ENCODE results near the gene ACP7.

The ACP7 gene

DNA sequence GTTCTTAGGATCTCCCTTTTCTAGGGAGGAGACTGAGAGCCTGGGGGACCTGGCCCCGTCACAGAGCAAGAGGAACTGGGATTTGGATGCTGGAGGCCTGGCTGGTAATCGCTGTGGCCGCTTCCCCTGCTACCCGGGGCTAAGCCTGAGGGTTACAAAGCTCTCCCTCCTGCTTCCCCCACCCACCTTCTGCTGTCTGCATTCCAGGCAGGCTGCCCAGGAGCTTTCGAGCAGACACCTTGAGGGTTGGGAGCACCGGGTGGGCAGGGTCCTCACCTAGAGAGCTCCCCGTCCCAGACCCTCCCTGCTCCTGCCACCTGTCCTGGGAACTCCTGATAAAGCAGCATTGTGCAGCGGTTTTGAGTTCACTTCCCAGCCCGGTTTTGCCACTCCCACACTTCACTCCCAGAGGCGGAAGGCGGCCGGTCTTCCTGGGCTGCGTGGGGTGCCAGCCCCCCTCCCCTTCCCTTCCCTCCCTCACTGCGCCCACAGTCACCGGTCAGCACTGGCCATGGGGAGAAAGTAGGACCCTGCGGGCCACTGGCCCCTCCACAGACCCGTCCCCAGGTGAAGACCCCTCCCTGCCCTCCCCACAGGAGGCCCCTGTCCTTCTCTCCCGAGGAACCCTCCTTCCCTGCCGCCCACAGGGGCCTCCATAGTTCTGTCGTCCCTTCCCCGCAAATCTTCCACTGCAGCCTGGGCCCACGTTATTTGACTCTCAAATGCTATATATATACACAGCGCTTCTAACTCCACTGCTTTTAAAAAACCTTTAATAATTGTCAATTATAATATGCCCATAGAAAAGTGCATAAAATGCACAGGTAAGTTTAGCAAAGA lies 49.5 kb downstream of the ACP7 start:
- POLR2A ChIA-PET: no interaction called here
- TF ChIP-seq, protein P1, sequence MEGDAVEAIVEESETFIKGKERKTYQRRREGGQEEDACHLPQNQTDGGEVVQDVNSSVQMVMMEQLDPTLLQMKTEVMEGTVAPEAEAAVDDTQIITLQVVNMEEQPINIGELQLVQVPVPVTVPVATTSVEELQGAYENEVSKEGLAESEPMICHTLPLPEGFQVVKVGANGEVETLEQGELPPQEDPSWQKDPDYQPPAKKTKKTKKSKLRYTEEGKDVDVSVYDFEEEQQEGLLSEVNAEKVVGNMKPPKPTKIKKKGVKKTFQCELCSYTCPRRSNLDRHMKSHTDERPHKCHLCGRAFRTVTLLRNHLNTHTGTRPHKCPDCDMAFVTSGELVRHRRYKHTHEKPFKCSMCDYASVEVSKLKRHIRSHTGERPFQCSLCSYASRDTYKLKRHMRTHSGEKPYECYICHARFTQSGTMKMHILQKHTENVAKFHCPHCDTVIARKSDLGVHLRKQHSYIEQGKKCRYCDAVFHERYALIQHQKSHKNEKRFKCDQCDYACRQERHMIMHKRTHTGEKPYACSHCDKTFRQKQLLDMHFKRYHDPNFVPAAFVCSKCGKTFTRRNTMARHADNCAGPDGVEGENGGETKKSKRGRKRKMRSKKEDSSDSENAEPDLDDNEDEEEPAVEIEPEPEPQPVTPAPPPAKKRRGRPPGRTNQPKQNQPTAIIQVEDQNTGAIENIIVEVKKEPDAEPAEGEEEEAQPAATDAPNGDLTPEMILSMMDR (IDR thresholded peaks at IDR 0.05; ENCODE audit: control extremely low read depth, extremely low read depth, low read depth, missing control alignments): no peak
- CTCF ChIA-PET: interaction anchor here (1.0 to 2.7 kb wide), 2 partner anchors 11 to 196 kb away, joined by 3 to 10 read pairs; no protein-coding TSS in a partner anchor
- DNase-seq (ENCODE audit: extremely low spot score): no peak

DNA sequence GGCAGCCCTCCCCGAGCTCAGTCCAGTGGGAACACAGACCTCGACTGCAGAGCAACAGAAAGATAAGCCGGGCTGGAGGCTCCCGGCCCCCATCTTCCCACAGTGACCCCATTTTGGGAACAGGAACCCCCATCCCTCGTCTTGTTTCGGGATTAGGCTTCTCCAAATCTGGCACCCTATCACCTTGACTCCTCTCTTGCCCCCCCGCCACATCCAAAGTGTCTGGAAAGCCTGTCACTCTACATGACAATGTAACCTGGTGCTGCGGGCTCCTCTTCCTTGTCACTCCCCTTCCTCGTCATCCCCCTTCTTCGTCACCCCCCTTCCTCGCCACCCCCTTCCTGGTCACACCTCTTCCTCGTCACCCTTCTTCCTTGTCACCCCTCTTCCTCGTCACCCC lies 51.5 kb downstream of the ACP7 start:
- TF ChIP-seq, protein P1 (IDR thresholded peaks at IDR 0.05; ENCODE audit: control extremely low read depth, extremely low read depth, low read depth, missing control alignments): no peak
- ChIA-PET CTCF (no interaction called here), POLR2A (no interaction called here)
- no peak for DNase-seq (ENCODE audit: extremely low spot score)

DNA sequence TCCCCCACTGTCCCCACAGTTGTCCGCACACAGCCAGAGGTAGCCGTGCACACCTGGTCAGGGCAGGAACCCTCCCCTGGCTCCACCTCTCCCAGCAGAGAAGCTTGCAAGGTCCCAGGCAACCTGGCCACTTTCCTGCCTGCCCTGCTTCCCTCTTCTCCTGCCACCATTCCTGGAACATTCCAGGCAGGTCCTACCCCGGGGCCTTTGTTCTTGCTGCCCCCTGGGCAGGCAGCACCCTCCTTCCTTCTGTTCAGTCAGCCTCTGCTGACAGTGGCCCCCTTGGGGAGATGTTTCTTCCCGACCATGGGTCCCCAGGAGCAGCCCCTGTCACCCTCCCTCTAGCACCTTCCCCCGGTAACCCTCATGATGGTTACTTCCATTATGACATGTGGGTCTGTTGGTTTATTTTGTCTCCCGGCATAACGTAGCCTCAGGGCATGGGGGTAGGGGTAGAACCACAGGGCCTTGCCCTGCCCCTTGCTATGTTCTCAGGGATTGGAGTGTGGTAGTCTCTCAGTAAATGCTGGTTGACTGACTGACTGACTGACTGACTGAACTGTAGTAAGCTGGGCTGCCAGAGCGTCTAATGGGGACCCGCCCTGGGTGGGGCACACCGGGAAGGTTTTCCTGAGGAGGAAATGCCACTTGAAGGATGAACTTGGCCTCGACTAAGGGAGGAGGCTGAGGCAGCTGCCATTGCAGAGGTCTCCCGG lies 52.2 kb downstream of the ACP7 start:
- ChIA-PET POLR2A (no interaction called here), CTCF (no interaction called here)
- TF ChIP-seq, protein P1 (IDR thresholded peaks at IDR 0.05; ENCODE audit: control extremely low read depth, extremely low read depth, low read depth, missing control alignments): no peak
- no peak for DNase-seq (ENCODE audit: extremely low spot score)

DNA sequence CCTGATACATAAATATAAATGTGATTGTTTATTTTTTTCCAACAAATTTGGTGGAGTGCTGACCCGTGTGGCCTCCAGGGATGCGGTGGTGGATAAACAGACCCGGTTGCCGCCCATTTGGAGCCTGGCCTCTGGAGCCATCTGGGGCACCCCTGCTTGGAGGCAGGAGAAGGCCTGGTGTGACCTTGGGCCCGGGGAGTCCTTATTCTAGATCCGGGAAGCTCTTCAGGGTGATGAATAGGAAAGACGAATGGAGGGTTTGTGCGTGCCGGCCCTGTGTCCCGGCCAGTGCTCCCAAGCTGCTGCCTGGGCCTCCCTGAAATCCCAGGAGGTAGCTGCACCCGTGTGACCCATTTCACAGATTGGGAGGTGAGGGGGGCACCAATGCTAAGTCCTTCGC lies 53.0 kb downstream of the ACP7 start:
- ChIA-PET CTCF (no interaction called here), POLR2A (no interaction called here)
- DNase-seq (ENCODE audit: extremely low spot score): no peak

DNA sequence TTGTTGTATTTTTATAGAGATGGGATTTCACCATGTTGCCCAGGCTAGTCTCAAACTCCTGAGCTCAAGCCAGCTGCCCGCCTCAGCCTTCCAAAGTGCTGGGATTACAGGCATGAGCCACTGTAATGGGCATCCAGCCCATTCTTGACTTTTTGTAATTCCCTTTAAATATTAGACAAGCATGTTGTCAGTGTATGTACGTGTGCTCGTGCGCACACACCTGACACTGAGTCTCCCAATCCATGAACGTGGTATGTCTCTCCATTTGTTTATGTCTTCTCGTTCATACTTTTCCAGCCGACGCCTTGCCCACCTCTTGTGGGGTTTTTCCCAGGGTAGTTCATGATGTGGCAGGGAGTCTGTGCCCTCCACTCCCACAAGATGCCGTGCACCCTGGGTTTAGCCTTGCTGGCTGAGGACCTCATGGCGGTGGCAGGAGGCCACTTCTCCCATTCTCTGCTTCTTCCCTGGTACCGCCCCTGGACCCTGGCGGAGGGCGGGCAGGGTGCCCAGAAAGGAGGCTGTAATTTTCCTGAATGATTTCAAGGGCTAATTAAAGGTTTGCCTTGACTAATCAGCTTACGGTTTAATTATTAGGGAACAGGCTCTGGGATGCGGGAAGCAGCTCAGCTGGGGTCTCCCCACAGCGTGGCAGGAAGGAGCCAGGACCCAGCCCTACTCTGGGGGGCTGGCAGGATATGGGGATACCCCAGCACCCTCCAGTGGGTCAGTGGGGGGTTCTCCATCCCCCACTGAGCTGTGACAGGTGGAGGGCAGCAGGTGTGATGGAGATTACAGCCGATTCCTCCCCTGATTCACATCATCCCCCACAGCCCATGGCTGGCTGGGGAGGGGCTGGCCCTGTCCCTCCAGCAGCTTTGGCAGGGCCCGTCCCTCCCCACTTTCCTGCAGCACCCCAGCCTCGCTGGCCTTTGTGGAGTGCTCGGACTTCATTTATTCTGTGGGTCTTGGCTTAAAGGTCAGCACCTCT lies 54.3 kb downstream of the ACP7 start:
- TF ChIP-seq, protein P1 (IDR thresholded peaks at IDR 0.05; ENCODE audit: control extremely low read depth, extremely low read depth, low read depth, missing control alignments): no peak
- ChIA-PET POLR2A (interaction anchor here (0.7 kb wide), 1 partner anchor 312 kb away, joined by 3 read pairs; no protein-coding TSS in a partner anchor), CTCF (interaction anchor here (0.7 to 1.6 kb wide), 3 partner anchors 16 to 259 kb away, joined by 3 to 4 read pairs (median 3); no protein-coding TSS in a partner anchor)
- no peak for DNase-seq (ENCODE audit: extremely low spot score)

More for the DNA sequence above, 53.0 kb downstream of the ACP7 start:
- TF ChIP-seq, protein P1 (IDR thresholded peaks at IDR 0.05; ENCODE audit: control extremely low read depth, extremely low read depth, low read depth, missing control alignments): no peak
